GM18520 (cell line): Measurements from ENCODE around the gene FGFR4.
"Not testable (repeated sequence)": the region's sequence is repeated elsewhere in the genome, so short reads cannot be mapped to it uniquely, and the experiment has no call there.

ENCODE experiments used
- ATAC-seq: cut with Tn5 transposase; IDR thresholded peaks from one replicate; pipeline ENCODE4 v1.9.1; 2021; ENCODE audit not compliant: unreplicated experiment

The FGFR4 gene

DNA sequence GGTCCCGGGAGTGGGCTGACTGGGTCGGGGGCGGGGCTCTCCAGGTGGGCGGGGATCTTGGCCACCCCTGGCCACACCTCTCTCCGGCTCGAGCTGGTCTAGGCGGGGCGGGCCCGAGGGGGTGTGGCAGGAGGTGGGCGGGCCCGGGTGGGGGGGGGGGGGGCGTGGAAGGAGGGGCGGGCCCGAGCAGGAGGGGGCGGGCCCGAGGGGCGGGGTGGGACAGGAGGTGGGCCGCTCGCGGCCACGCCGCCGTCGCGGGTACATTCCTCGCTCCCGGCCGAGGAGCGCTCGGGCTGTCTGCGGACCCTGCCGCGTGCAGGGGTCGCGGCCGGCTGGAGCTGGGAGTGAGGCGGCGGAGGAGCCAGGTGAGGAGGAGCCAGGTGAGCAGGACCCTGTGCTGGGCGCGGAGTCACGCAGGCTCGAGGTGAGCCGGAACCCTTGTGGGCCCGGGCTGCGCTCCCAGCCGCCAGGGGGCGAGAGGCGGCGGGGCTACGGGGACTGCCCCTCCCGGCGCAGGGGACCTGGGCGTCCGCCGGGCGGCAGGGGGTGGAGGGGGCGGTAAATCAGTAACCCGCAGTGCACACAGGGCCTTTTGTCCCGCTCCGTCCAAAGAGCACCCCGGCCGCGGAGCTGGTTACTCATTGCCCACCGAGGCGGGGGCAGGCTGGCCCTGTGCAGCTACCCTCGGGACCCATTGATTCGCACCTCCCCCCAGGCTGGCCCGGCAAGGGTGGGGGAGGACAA is at the start of gene FGFR4:
TSS of gene FGFR4 (plus strand) at position 262 of the 744 bp plus-strand sequence. CDS start 2,688 bp downstream, outside the sequence.
- no peak for ATAC-seq

DNA sequence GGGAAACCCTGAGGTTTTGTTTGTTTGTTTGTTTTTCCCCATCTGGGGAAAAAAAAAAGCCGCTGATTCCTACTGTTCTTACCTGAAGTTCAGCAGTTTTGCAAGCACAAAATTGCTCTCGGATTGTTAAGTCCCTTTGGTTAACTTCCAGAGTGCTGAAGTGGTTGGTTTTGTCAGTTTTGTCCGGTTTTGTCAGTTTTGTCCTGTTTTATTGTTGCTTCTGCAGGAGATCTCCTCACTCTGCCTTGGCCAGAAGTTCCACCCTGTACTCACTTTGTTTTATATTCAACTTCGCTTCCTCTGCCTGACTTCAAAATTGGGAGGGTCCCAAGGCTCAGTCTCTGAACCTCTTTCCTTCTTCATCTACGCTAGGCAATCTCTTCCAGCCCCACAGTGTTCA is 49.8 kb upstream of the FGFR4 start:
- no peak for ATAC-seq

DNA sequence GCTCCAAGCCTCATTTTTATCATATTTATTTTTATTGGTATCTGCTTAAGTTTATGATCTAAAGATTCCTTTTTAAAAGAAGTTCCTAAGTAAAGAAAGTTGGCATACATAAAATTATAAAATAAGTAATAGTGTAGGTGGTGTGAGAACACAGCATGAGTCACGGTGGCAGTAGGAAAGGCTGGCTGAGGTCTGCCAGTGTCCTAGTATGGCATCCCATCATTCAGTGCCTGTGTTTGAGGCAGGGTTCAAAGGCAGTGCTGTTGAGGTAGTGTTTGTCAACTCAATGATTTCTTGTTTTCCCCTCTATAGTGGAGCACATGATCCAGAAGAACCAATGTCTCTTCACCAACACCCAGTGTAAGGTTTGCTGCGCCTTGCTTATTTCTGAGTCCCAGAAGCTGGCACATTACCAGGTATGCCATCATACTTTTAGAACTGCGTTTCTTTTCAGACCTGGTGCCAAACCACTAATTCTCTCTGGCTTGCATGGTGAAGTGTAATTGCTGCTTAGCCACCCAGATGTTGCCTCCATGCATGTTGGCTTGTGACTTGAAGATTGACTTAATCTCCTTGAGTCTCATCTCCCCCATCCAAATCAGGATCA is 45.8 kb upstream of the FGFR4 start:
- ATAC-seq: no peak

DNA sequence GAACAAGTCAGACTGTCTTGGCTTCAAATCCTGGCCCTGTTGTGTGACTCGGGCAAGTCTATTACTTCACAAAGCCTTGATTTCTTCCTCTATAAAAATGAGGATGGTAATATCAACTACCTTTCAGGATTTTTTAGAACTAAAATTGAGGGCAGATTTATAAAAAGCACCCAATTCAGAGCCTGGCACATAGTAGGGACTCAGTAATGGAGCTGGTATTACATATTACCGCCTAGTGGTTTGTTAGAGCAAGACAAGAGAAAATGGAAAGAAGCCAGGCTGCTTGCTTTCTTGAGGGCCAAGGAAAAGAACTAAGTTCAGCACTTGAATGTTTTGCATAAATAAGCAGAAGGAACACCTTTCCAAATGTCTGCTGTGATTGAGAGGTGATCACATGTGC is 44.8 kb upstream of the FGFR4 start:
- ATAC-seq: no peak

DNA sequence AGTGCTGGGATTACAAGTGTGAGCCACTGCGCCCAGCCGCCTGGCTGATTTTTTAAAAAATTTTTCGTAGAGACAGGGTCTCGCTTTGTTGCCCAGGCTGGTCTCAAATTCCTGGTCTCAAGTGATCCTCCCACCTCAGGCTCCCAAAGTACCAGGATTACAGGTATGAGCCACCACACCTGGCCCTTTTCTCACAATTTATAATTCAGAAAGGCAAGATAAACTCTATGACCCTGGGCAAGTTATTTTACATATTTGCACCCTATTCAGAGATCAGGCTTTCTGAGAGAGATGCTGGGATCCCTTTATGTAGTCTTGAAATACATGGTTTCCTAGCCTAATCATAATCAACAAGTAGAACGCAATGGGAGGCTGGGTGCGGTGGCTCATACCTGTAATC is 43.6 kb upstream of the FGFR4 start:
- ATAC-seq: no peak

DNA sequence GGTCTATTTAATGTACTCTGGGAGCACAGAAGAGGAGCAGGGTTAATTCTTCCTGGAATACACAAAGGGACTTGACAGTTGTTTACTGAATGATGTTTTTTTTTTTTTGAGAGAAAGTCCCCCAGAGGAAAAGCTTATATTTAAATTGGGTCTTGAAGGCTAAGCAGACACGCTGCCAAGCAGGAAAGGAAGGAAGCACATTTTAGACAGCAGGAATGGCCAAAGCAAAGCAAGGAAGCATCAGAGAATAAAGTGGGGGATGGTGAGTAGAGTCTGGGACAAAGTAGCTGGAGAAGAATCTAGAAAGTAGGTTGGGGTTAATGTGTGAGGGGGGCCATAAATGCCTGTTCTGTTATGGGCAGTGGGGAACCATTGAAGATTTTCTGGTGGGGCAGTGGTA is 42.8 kb upstream of the FGFR4 start:
- no peak for ATAC-seq

DNA sequence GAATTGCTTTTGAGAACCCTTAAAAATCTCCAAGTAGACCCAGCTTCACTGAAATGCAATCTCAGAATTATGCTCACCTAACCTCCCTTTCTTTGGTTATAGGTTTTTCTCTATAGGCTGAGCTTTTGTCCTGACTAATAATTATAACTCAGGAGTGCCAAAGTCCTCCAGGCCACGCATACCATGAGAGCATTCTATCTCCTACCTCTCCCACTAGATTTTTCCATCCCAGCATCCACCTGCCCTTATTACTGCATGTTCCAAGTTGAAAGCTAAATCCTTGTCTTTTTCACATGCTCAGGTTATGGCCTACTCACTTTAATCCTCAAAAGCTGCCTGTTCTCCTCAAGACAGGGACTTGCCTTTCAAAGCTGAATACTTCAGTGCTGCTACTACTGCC is 42.1 kb upstream of the FGFR4 start:
- ATAC-seq: no peak

DNA sequence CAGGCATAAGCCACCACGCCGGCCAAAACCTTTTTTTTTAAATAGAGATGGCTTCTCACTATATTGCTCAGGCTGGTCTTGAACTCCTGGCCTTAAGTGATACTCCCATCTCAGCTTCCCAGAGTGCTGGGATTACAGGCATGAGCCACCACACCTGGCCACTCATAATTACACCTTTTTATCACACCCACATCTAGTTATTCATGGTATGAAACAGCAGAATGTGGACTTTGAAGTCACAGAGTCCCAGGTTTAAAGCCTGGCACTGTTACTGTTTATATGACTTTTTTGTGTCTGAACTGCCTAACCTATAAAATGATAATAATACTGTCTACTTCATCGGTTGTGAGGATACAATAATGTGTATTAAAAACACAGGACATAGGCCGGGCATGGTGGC is 41.1 kb upstream of the FGFR4 start:
- ATAC-seq: no peak

DNA sequence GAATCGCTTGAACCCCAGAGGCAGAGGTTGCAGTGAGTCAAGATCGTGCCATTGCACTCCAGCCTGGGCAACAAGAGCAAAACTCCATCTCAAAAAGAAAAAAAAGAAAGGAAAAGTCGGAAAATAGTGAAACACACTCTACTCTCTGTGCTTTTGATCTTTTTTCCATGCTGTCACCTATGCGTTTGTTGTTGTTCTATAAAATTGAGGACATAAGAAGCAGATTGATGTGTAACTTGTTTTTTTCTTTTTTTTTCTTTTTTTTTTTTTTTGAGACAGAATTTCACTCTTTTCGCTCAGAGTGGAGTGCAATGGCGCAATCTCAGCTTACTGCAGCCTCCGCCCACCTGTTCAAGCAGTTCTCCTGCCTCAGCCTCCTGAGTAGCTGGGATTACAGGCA is 38.2 kb upstream of the FGFR4 start:
- ATAC-seq: not testable (repeated sequence)

DNA sequence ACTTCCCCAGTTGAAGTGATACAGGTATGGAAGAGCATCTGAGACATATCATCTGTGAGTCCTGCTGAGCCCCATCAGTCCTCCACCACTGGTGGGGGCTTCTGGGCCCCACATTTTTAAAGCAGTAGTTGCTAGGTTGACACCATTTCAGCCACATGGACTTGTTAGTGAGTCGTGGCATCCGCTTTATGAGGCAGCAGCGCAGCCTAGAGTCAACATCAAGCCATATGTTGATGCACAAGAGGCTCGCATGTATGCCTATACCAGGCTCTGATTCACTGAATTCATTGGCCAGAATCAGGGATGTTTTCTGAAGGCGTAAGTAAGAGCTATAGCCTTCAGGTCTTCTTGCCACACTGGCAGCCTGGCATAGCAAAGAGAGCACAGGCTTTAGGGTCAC is 37.4 kb upstream of the FGFR4 start:
- ATAC-seq: no peak

DNA sequence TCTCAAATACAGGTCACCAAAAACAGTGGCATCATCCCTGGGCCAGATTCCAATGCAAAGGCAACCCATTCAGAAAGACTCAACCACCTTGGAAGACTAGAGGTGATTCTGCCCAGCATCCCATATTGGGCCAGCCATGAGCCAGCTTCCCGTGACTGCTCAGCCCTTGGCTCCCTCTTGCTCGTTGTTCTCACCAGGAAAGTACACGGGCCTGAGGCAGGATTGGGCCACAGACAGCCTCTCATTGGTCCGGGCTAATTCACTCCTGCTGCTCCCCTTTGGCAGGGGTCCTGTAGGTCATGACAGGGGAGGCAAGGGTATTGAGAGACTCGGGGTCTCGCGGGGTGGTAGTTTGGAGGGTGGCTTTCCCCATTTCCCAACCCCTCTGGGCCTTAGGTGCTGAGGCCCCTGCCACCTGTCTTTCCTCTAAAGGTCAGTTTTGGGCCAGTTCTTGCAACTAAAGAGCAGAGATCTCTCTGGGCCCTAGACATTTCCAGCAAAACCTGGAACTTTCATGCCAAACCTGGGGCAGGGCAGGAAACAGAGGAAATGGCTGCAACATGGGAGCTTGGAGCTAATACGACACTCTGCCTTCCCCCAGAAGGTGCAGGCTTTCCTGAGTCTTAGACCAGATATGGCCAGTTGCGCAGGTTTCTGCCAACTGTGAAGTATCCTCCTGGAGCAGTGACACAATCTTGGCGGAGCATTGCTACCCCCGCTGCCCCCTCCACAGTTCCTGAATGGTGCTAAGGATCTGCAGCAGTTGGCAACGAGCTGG is 22.0 kb upstream of the FGFR4 start:
- no peak for ATAC-seq

DNA sequence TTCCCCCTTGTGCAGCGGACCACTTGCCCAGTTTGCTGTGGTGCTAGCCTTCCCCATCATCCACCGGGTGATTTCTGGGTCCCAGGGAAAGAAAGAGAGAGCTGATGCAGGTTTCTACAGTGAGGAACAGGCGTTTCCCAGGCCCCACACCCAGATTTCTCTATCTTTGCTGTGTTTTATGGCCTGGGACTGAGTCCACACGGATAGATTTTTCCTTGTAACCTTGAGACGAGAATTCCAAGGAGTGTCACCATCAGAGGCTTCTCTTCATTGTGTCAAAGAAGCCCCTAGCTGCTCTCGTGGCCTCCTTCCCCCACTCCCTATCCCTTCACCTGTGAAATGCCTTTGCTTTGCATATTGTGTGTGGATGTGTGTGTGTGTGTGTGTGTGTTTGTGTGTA is 21.2 kb upstream of the FGFR4 start:
- ATAC-seq: no peak

DNA sequence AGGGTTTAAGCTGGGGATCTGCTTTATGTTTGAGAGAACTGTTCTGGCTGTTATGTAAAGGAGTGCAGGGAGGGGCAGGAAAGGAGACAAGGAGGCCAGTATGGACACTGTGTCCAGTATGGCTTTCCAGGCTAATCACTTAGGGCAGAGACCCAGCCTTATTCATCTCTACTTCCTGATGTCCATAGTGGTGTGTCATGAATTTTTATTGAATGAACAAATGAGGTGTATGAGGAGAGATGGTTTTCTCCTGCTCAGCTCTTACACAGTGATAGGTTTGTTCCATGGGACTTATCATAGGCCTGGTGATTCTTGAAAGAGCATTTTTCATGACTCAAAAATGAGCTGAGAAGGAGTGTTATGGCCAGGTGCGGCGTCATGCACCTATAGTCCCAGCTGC is 20.5 kb upstream of the FGFR4 start:
- no peak for ATAC-seq

DNA sequence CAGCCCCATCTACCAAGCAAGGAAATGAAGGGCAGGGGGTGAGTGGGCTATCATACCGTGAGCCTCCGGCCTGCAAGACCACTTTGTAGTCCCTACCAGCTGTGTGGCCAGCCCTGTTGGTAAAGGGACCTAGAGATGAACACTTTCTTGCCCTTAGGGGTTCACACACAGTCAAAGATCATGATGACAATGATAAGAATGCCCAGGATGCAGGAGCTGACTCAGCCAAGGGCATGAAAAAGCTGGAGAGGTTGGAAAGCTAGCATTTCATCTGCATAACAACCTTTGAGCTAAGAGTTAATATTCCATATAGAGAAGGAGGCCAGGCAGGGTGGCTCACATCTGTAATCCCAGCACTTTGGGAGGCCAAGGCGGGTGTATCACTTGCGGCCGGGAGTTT is 19.2 kb upstream of the FGFR4 start:
- ATAC-seq: no peak

DNA sequence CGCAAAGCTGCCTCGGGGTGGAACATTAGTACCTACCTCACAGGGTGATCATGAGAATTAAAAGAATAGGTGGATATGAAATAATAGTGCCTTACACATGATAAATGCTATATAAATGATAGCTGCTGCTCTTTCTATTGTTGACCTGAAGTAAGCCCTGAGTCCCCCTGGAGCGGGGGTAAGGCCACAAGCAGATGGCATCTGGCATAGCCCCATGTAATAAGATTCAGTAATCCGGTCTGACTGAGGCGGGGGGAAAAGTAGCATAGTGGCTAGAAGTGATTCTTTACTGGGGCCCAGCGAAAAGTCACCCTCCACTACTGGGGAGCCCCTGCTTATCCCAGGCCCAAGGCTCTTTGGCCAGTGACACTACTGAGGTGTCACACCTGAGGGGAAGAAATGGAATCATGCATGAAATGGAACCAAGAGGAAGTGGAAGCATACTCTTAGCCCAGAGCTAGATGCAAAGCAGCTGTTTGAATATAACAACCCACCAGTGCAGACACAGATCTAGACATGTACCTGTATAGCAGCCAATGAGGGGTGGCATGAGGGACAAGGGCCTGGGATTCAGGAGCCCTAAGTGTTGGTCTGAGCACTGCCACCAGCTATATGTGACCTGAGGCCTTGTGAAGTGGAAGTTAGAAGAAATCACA is 16.1 kb upstream of the FGFR4 start:
- ATAC-seq: no peak

DNA sequence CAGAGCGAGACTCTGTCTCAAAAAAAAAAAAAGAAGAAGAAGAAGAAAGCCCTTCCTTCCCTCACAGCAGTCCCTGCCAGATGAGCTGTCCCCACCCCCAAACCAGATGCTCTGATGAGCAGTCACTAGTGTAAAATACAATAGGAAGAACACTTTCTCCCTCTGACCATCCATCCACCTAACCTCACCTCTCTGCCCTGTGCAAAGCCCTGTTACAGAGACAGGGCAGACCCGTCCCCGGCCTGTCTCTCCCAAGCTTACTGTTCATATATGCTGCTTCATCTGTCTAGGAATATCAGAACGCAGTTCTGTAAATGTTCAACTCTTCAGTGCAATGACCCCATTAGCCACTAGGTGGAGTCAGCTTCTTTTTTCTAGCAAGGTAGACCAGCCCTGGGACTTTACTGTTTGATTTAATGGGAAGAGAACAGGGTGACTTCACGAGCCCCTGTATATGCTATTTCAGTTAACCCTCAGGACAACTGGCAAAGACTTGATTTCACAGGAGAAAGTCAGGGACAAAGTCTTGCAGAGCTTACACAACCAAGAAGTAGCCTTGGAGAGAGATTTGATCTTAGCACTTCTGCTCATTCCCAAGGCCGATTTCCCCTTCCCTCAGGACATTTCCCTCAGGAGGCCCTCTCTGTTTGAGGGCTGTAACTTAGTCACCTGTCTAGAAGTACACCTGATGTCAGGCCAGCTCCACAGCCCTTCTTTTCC is 14.9 kb upstream of the FGFR4 start:
- no peak for ATAC-seq

DNA sequence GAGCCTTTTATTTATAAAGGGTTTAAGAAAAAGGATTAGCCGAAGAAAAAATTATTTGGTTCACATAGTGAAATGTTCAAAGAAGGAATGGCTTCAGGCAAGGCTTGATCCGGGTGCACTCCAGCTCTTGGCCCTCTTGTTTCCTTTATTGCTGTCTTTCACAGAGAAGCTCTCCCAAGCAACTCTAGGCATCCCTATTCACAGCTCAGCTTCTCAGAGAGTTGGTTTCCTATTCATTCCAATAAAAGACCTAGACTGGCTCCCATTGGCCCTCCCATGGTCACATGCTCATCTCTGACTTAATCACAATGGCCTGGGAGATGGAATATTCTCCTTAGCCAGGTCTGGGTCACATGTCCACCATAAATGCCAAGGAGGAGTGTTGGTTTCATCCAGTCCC is 9.4 kb upstream of the FGFR4 start:
- ATAC-seq: no peak

DNA sequence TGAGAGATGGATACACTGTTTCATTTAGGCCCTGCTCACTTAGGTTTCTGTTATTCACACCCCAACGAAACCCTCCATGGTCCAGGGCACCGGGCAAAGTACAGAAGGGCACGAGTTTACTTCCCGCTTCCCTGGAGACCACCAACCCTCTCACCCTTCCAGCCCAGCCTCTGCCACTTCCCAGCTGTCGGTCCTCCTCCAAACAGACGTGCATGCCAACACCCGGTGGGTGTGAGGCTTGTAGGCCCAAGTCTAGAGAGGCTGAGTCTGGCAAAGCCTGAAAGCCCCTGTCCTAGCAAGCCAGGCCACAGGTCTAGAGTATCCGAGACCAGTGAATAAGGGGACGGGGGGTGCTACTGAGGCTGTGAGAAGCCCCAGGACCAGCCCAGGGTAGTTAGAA is 7.1 kb upstream of the FGFR4 start:
- no peak for ATAC-seq

DNA sequence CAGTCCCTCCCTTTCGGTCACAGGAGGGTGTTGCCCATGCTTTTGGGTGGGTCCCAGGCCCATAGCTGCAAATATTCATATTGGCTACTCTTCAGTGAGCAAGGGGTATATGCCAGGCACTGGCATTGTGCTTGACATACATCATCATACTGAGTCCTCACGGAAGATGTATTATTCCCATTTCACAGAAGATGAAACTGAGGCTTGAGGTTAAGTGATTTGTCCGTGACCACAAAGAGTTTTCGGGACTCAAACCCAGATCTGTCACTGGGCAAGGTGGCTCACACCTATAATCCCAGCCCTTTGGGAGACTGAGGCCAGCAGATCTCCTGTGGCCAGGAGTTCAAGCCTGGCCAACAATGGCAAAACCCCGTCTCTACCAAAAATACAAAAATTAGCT is 6.5 kb upstream of the FGFR4 start:
- no peak for ATAC-seq

DNA sequence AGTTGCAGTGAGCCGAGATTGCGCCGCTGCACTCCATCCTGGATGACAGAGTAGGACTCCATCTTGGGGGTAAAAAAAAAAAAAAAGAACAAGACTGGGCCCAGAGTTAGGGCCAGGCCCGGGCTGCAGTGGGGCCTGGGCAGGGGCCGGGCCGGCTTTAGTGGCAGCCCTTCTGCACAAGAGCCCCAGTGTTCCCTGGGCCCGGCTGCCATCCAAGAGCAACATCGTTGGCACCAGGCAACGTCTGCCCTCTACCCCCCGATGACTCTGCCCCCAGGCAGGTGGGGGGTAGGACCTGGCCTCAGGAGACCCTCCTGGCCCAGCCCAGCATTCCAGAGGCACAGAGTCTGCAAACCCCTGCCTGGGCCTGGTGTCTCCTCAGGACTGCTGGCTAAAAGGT is 4.9 kb upstream of the FGFR4 start:
- ATAC-seq: no peak

DNA sequence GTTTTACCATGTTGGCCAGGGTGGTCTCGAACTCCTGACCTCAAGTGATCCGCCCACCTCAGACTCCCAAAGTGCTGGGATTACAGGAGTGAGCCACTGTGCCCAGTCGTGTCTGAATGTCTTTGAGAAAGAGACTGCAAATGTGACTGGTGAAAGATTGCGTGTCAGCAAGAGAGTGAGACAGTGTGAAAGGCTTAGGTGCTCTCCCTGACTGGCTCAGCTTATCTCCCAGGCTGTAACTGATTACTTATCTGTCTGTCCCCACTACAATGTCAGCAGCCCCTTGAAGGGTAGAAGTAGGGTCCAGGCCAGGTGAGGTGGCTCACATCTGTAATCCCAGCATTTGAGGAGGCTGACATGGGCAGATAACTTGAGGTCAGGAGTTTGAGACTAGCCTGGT is 3.4 kb upstream of the FGFR4 start:
- ATAC-seq: no peak
